Measurements from ENCODE around the gene ZCCHC13.
"Not testable (repeated sequence)": the region's sequence is repeated elsewhere in the genome, so short reads cannot be mapped to it uniquely, and the experiment has no call there.

ZCCHC13 gene

DNA sequence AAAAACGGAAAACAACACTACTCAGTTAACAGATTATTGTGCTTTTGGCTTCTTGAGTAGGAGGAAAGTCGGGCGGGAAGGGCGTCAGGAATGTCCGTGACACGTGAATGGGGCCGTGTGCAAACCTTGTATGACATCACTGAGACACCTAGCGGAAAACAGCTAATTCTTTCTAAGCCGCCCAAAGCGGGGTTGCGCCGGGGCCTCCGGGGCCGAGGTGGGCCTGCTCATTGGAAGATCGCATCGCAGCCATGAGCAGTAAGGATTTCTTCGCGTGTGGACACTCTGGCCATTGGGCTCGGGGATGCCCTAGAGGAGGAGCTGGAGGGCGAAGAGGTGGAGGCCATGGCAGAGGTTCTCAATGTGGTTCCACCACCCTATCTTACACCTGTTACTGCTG is at the start of gene ZCCHC13:
Gene ZCCHC13 (plus strand): TSS at position 165 of the 400 bp plus-strand sequence. CDS start 87 bp downstream, at position 252.
- DNase-seq: no peak

DNA sequence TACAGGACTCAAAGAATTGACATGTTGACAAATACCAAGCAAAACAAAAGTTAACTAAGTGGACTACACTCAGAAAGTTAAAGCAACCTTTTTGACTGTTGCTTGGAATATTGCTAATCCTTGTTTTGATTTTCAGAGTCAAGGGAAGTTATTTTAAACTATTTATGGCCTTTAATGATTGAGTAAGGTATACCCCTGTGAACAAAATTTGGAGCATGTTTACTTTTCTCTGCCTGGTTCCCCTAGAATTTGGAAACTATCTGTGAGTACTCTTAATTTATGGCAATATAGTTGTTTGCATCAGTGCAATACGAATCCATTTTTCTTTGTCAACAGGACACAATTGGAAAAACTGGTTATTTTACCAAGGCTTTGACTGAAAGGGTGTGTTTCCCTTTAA is 45.9 kb upstream of the ZCCHC13 start:
- DNase-seq: not testable (repeated sequence)

DNA sequence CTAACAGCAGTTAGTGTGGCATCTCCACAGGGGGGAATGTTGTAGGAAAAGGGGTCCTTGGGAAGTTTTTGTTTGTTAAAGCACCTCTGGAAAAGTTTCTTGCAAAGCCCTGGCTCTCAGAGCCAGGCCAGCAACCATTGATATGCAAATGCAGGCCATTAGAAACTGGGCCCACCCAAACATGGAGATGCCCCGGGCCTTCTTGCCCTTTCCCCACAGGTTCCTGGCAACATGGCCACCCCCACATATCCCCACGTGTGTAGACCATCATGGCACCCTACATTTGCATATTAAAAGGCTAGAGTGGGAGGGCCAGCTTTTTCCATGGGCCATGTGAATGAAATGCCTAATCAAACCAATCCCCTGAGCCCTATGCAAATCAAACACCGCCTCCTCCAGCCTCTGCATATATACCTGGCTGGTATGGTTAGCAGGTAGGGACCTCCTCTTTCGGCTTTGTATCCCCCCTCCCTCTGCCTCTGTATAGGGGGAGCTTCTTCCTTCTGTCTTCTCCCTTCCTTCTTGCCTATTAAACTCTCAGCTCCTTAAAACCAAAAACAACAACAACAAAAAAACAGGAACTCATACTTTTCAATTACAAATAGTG is 44.0 kb upstream of the ZCCHC13 start:
- DNase-seq: no peak

DNA sequence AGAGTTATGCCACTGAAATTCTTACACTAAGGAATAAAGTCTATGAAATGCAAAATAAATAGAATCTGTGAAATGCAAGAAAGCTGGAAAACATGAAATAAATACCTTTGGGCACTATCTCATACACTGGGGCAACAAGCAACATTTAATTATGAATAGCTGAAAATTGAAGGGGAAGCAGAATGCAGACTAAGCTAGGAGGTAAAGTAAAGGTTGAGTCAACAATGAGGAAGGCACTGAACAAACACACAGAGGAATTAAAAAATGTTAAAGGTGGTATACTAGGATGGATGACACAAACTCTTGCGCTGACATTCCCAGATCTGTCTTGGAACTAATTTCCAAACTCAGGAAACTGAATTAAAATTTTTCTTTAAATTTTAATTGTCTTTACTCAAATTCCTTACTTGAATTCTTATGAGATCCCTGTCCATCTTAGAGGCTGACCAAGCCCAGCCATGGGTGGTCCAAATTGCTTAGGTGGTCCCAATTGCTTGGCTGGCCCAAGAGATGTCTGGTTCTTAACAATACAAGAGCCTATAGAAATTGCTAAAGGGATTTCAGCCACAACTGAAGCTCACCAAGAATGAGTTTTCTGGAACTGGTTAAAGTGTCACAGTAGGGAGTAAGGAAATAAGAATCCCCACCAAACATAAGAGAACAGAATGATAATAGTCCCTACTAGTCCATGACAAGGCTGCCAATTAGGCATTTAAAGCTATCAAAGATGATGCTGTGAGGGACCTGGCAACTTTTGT is 41.3 kb upstream of the ZCCHC13 start:
- no peak for DNase-seq

DNA sequence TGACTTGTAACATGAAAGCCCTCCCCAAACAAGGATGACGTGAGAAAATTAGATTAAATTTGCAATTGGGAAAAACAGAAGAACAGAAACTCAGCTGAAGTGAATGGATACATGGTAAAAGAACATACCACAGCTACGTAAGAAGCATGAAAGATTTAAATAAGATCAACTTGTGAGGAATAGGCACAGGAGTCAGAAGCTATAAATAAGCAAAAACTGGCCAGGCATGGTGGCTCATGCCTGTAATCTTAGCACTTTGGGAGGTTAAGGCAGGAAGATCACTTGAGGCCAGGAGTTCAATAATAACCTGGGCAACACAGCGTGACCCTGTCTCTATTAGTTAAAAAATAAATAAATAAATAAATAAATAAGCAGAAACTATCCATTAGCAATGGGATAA is 33.6 kb upstream of the ZCCHC13 start:
- no peak for DNase-seq

DNA sequence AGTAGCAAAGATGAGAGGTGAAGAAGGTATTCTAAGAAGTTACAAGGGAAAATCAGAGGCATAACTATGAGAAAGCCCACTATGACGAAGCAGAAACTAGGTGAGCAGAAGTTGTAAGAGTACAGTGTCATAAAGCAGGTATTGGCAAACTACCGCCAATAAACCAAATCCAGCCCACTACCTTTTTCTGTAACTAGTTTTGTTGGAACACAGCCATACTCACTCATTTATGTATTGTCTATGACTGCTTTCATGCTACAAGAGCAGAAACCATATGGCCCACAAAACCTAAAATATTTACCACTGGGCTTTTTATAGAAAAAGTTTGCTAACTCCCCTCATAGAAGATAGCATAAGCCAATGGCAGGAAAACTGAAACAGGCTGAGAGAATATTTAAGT is 31.8 kb upstream of the ZCCHC13 start:
- DNase-seq: no peak

DNA sequence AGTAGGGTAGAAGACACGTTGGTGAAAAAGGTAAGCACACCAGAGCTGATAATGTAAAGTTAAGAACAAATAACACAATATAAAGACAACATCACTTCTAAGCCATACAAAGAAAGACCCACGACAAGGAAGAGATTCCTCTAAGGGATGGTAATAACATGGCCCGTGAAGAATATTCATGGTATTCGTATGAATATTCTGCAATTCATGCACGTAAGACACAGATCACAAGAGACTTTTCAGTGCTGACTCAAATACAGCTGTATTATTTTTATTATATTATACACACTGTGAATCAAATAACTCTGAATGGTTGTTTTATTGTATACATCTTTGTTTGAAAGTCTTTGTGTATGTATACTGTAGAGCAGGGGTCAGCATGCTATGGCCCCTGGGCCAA is 29.5 kb upstream of the ZCCHC13 start:
- no peak for DNase-seq

DNA sequence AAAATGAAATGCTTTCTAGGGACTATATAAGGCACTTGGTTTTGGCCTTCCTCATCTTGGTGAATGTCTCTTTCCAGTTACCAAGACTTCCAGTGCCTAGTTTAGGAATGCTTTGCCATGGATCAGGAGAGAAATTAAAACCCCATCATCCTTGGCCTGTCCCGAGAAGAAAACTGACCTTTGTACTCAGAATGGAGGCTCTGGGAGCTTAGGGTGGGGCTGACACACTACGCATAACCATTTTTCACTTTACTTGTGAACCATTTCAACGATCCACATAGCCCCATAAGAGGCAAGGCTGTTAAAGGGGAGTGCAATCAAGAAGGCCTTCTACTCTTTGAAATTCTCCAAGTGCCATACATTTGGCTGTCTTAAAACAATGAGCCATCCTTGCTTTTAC is 26.7 kb upstream of the ZCCHC13 start:
- no peak for DNase-seq

DNA sequence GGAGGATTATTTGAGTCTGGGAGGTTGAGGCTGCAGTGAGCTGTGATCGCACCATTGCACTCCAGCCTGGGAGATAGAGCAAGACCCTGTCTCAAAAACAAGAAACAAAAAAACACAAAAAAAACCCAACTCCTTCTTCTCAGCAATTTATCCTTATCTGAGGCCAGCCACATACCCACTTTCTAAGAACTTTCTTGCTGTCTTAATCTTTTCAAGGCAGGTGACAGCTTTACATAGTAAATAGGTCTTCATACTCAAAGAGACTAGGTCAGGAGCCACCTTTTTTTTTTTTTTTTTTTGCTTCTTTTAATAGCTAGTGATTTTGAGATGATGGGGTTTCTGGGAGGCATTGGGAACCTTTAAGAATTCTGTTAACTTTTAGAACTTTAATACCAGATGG is 26.1 kb upstream of the ZCCHC13 start:
- no peak for DNase-seq

DNA sequence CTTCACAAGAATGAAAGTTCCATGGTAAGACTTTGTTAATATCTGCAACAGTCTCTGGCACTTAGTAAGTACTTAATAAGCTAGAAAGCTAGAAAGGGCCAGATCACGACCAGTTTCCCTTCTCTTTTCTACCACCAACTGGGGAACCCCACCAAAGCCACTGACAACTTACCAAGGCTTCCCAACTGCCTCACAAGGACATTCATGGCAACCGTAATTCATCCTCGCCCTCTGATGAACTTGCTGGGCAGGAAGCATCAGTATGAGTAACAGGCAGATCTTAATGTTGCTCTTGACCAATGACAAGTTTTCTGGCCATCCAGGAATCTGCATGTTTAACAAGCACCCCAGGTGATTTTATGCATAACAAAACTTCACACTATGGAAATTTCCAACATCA is 23.2 kb upstream of the ZCCHC13 start:
- DNase-seq: no peak

DNA sequence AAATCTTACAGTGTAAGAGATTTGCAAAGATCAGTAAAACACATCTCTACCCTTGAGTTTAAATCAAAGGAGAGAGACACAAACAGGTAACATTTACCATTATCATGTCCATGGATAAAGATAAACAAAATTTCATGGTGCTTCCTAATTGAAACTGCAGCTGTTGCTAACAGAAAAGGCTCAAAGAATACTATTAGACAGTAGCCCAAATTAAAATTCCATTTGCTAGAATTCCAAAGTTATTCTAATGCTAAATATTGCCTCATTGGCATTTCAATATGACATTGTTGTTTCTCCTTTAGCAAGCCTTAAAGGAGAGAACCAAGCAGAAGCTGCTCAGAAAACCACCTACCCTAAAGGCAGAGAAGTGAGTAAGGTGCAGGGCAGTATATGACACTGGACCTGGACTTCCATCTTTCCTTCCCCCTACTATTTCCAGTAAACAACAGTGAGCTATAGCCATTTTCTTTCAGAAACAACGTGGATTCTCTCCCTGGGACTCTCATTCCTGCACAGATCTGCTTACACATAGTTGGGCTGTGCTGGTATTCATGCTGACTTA is 19.5 kb upstream of the ZCCHC13 start:
- no peak for DNase-seq

DNA sequence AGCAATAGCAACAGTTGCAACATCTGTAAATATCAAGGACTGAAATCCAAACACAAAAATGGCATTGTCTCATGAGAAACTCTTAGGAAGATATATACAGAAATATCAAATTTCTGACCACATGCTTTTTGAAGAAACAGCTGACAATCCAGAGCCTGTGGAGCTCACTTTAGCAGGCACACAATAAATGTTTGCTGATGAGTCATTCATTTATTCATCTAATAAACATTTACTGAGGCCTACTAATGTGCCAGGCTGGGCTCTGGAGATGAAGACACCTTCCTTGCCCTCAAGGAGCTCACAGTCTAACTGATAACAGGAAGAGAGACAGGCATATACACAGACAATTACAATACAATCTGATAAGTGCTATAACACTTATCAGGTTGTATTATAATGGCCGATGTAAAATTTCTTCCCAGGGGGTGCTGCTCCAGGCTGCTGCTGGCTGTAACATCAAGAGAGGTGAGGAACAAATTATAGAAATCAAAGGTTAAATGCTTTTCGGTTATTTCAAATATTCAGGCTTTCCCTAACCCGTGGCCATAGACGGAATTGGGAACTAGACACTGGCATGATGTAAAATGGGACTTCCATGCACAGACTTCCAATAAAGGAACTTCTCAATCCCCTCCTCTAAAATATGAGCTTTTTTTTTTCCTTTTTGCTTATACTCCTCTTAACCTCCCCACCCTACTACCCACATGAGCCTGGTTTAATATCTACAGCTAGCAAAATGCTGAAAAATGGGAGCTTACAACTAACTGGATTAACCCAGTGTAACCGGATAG is 16.8 kb upstream of the ZCCHC13 start:
- DNase-seq: no peak

DNA sequence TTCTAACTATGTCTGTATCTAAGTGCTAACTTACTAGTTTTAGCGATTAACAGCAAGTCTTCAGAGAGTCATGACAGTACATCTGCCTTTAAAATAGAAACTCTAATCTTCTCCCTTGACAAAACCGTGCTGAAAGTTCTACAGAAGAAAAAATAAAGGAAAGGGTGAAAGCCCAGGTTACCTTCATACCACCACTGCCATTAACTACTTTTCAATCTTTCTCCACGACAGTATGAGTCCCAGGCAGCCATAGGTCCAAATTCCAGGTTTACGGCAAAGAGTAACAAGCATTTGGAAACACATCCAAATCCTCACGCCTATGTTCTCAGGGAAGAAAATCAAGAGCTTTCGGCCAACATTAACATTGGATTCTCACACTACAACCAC is 12.4 kb upstream of the ZCCHC13 start:
- no peak for DNase-seq

DNA sequence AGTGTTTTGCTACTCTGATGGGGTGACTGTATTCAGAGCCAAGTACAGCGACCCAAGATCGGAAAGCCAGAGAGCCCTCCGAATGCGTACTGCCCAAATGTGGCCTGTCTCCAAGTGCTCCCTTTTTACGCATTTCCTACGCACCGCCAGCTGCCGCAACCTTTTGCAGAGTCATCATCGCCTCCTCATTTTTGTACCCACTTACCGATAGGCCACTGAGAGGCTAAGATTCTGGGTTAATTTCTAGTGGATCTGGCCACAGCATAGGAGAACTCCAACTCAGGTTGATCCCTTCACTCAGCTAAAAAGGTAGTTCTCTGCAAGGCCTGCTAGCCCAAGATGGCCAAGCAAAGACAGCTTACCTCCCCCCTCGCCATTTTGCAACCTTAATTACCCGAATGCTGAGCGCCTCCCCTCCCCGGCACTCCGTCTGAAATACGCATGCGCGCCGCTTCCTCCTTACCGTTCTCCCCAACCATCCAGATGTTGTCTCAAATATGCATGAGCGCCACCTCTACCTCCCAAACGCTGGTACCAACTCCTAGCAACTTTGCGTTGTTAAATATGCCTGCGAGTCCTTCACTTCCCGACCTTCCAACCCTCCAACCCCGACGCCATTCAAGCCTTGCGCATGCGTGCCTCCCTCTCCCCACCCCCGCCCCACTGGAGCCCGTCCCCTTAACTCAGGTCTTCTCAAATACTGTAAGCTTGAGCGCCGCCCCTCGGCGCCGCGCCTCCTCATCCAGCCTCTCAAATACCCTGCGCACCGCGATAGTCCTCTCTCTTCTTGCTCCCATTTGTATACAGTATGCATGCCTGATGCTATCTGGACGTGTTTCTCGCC is 11.8 kb upstream of the ZCCHC13 start:
- DNase-seq: peak; percentile 66

DNA sequence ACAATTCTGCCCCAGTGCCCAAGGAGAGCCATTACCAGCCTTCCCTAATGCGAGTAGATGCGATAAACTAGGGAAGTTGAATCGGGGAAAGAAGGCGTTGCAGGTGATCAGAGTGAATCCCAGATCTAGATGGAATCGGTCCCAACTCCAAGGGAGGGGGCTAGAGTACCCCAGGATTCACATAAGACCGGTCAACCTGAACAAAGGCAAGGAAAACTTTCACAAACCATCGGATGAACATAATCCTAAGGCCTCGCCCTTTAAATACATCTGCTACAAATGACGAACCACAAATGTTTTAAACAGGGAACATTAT is 11.2 kb upstream of the ZCCHC13 start:
- no peak for DNase-seq

DNA sequence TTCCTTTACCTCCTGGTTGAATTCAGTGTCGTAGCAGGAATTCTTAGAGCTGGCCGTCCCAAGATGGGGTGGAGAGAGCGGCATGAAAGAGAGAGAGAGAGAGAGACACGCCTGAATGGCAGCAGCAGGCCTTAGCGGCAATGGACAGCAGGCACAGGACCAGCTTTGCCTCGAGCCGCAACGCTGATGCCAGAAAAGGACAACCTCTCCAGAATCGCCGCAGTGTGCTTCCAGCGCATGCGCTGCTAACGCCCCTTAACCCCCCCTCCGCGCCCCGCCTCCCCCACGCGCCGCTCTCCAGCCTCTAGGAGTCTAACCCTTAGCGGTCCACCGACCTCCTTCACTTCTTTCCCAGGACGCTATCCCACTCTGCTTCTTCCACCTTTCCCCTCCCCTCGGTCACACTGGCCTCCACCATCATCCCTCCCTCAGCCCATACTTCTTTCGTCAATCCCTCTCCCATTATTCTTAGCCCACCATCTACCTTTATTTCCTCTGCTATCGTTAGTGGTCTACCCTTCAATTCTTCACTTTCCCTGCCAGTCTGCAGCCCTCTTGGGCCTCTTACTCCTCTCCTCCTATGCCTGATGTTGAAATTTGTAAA is 10.5 kb upstream of the ZCCHC13 start:
- DNase-seq: peak; percentile 41

DNA sequence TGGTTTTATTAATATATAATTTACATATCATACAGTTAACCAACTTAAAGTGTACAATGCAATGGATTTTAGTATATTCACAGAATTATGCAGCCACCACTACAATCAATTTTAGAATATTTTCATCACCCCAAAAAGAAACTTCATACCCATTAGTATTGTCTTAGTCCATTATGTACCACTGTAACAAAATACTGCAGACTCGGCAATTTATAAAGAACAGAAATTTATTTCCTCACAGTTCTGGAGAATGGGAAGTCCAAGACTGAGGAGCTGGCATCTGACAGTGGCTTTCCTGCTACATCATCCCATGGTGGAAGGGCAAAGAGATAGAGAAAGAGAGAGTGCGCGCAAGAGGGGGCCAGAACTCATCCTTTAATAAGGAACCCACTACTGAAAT is 8.9 kb upstream of the ZCCHC13 start:
- DNase-seq: no peak

DNA sequence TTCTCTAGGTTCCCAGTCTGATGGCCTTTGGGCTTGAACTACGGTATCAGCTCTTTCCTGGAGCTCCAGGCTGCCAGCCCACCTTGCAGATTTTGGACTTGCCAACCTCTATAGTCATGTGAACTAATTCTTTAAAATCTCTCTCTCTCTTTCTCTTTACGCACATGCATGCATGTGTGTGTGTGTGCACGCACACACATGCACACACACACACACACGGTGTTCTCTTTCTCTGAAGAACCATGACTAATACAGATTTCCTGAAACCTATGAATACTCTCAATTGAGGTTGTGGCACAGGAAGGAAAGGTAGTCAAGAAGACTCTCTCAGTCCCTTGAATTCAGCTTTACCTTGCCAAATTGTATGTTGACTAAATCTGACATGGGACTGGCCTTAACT is 6.2 kb upstream of the ZCCHC13 start:
- DNase-seq: no peak

DNA sequence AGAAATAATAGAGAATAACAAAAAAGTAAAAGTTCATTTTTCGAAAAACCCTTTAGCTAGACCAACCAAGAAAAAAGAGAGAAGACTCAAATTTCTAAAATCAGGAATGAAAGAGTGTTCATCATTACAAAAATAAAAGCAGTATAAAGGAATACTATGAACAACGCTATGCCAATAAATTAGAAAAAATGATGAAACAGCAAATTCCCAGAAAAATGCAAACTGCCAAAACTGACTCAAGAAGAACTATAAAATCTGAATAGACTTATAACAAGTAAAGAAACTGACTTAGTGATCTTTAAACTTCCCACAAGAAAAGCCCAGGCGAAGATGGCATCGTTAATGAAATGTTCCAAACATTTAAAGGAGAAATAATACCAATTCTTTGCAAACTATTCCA is 3.1 kb upstream of the ZCCHC13 start:
- no peak for DNase-seq

DNA sequence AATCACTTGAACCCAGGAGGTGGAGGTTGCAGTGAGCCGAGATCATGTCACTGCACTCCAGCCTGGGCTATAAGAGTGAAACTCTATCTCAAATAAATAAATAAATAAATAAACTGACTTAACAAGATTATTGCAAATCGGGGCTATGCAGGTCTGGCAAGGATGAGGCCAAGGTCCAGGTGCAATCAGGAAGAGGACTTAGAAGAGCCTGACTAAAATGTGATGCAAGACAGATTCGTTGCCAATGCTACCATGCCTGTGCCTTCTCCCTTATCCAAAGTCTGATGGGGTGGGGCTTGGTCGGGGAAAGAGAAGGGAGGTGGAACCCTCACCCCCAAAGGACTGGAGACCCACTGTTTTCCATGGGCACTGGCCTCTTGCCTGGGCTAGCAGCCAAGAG is 14.7 kb downstream of the ZCCHC13 start:
- DNase-seq: no peak

DNA sequence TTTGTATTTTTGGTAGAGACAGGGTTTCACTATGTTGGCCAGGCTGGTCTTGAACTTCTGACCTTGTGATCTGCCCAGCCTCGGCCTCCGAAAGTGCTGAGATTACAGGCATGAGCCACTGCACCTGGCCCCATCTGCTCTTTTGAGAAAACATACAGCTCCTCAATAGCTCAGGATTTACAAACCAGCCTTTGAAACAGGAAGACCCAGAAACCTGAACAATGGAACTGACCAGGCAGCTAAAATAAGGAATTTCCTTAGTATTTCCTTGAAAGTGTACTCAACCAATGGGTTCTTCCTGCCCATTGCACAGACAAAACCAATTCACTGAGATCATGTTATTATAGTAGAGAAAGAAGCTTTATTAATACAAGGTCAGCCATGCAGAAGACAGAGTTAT is 15.3 kb downstream of the ZCCHC13 start:
- DNase-seq: not testable (repeated sequence)

DNA sequence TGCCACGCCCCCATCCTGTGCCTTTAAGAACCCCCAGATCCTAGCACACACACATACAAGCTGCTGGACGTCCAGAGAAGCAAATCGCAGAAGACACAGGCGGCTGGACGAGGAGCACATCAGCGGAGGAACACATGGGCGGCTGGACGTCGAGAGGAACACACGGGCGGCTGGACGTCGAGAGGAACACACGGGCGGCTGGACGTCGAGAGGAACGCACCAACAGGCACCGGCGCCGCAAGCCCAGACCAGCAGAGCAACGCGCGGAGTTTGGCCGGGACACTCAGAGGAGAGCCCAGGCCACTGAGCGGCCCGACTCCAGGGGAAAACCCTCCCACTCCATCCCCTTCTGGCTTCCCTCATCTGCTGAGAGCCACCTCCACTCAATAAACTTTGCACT is 17.2 kb downstream of the ZCCHC13 start:
- no peak for DNase-seq

DNA sequence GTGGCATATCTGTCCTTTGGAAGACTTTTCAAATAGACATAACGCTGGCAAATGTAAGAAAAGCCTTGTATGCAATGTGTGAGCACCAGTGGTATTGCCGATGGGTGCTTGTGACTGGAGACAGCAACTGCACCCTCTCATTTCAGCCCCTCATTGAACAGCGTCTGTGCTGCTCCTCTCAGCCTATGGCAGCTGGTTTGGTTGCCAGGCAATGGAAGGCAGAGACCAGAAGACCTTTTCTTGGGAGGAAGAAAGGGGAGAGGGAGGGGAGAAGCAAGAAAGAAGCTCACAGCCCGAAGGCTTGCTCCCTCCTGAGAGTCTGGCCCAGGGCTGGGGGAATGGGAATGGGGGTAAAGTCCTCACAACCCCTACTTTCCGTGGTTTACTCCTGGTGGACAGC is 20.2 kb downstream of the ZCCHC13 start:
- no peak for DNase-seq
